HEK293 (cell line): Measurements from ENCODE around the gene TTC12.
"Not testable (repeated sequence)": the region's sequence is repeated elsewhere in the genome, so short reads cannot be mapped to it uniquely, and the experiment has no call there.

ENCODE experiments used
- CTCF ChIA-PET: fragments of 350-600 bp; formaldehyde crosslinking; extraction: SDS; loops from one replicate; lab custom pipeline; 2021; ENCODE audit warnings: antibody characterized with exemption; lab: Yijun Ruan, JAX
- POLR2A ChIA-PET: fragments of 300-600 bp; formaldehyde crosslinking; extraction: SDS; loops from one replicate; lab custom pipeline; 2020; ENCODE audit warnings: antibody characterized with exemption, inconsistent platforms; lab: Yijun Ruan, JAX
- H3K27ac ChIP-seq: fragments of 200-500 bp; sonication (Bioruptor generic); 2 replicates; pipeline ENCODE4 v1.5.1; 2014; ENCODE audit warnings: low read depth, low read length, control low read depth, inconsistent platforms; ENCODE audit errors: extremely low read depth
- H3K36me3 ChIP-seq, 2 experiments: fragments of 200-500 bp in 1 of 2; sonication (Bioruptor generic) in 1 of 2; 1 replicate in 1 of 2; 2 replicates in 1 of 2; pipeline ENCODE4 v1.5.1; 2014 to 2017; ENCODE audit warnings: inconsistent platforms in 2 of 2, low read length in 2 of 2; ENCODE audit not compliant: control insufficient read depth in 2 of 2, insufficient read depth in 1 of 2
- H3K4me1 ChIP-seq: fragments of 200-500 bp; sonication (Bioruptor generic); 2 replicates; pipeline ENCODE4 v1.5.1; 2014; ENCODE audit warnings: mild to moderate bottlenecking, low read length, inconsistent platforms; ENCODE audit not compliant: control insufficient read depth, insufficient read depth
- H3K4me3 ChIP-seq: 2 replicates; pipeline ENCODE4 v1.5.1; 2011; ENCODE audit warnings: low read depth, mild to moderate bottlenecking, control low read depth, low read length, moderate library complexity
- H3K9me3 ChIP-seq: fragments of 200-500 bp; sonication (Bioruptor generic); 2 replicates; pipeline ENCODE4 v1.5.1; 2014; ENCODE audit warnings: low read depth, low read length, inconsistent platforms; ENCODE audit not compliant: control insufficient read depth, insufficient read depth
- FEZF1 ChIP-seq: fragments of 450-650 bp; formaldehyde crosslinking; IDR thresholded peaks from 2 replicates; pipeline ENCODE4 v1.5.1; 2016; ENCODE audit warnings: missing biosample characterization, missing genetic modification characterization
- MYNN ChIP-seq: fragments of 450-650 bp; formaldehyde crosslinking; IDR thresholded peaks from 2 replicates; pipeline ENCODE4 v1.5.1; 2016; ENCODE audit warnings: missing biosample characterization, missing genetic modification characterization, borderline replicate concordance
- MZF1 ChIP-seq: fragments of 450-650 bp; formaldehyde crosslinking; IDR thresholded peaks from 2 replicates; pipeline ENCODE4 v1.5.1; 2017; ENCODE audit warnings: missing biosample characterization, missing genetic modification characterization, borderline replicate concordance
- SCRT2 ChIP-seq: fragments of 450-650 bp; formaldehyde crosslinking; IDR thresholded peaks from 2 replicates; pipeline ENCODE4 v1.5.1; 2016; ENCODE audit warnings: missing biosample characterization, missing genetic modification characterization
- ZBTB7A ChIP-seq: fragments of 450-650 bp; formaldehyde crosslinking; IDR thresholded peaks from 2 replicates; pipeline ENCODE4 v1.5.1; 2016; ENCODE audit warnings: low read depth, missing biosample characterization, missing genetic modification characterization
- ZIC2 ChIP-seq: fragments of 450-650 bp; formaldehyde crosslinking; IDR thresholded peaks from 2 replicates; pipeline ENCODE4 v1.5.1; 2016; ENCODE audit warnings: missing biosample characterization, missing genetic modification characterization
- ZNF138 ChIP-seq: fragments of 450-650 bp; formaldehyde crosslinking; IDR thresholded peaks from 2 replicates; pipeline ENCODE4 v1.5.1; 2016; ENCODE audit warnings: missing biosample characterization, missing genetic modification characterization, borderline replicate concordance
- ZNF148 ChIP-seq: fragments of 450-650 bp; formaldehyde crosslinking; IDR thresholded peaks from 2 replicates; pipeline ENCODE4 v1.5.0; 2017; ENCODE audit warnings: missing biosample characterization, missing genetic modification characterization, borderline replicate concordance
- ZNF184 ChIP-seq: fragments of 450-650 bp; IDR thresholded peaks from 2 replicates; pipeline ENCODE4 v1.5.1; 2018; ENCODE audit warnings: missing biosample characterization, mild to moderate bottlenecking, missing genetic modification characterization
- ZNF211 ChIP-seq: fragments of 450-650 bp; formaldehyde crosslinking; IDR thresholded peaks from 2 replicates; pipeline ENCODE4 v1.5.1; 2016; ENCODE audit warnings: low read depth, missing biosample characterization, missing genetic modification characterization
- ZNF274 ChIP-seq, 2 experiments: fragments of 200-500 bp in 1 of 2; fragments of 450-650 bp in 1 of 2; sonication (Bioruptor generic) in 1 of 2; formaldehyde crosslinking in 1 of 2; IDR thresholded peaks; 2 replicates each; pipeline versions ENCODE4 v1.5.1 to v1.6.1; 2014 to 2016; ENCODE audit warnings: borderline replicate concordance in 1 of 2, inconsistent platforms in 1 of 2, low read length in 1 of 2, missing biosample characterization in 1 of 2, missing genetic modification characterization in 1 of 2
- ZNF416 ChIP-seq: fragments of 450-650 bp; formaldehyde crosslinking; IDR thresholded peaks from 2 replicates; pipeline ENCODE4 v1.5.1; 2016; ENCODE audit warnings: missing biosample characterization, missing genetic modification characterization
- ZNF48 ChIP-seq: fragments of 450-650 bp; formaldehyde crosslinking; IDR thresholded peaks from 2 replicates; pipeline ENCODE4 v1.5.1; 2016; ENCODE audit warnings: missing biosample characterization, missing genetic modification characterization
- ZNF544 ChIP-seq: fragments of 450-650 bp; formaldehyde crosslinking; IDR thresholded peaks from 2 replicates; pipeline ENCODE4 v1.5.0; 2017; ENCODE audit warnings: missing biosample characterization, missing genetic modification characterization
- ZNF624 ChIP-seq: fragments of 450-650 bp; formaldehyde crosslinking; IDR thresholded peaks from 2 replicates; pipeline ENCODE4 v1.5.1; 2017; ENCODE audit warnings: missing biosample characterization, missing genetic modification characterization
- ZSCAN18 ChIP-seq: fragments of 450-650 bp; formaldehyde crosslinking; IDR thresholded peaks from 2 replicates; pipeline ENCODE4 v1.5.1; 2016; ENCODE audit warnings: missing biosample characterization, missing genetic modification characterization

The TTC12 gene

GRCh38 chr11:113293936-113294335 lies 20.4 kb upstream of the TTC12 start:
- TF ChIP-seq ZBTB7A (tag by site-specific recombination) (no peak), MZF1 (no peak), ZNF274 (IDR thresholded peaks at IDR 0.05; ENCODE audit: low read length) (no peak), ZNF274 (tag by site-specific recombination; IDR thresholded peaks at IDR 0.05; ENCODE audit: borderline replicate concordance) (no peak), ZNF48 (no peak), ZNF624 (no peak)
- TF ChIP-seq, all 188 proteins: peak for 0
- Histone ChIP-seq H3K27ac (no peak overlapping the region), H3K4me1 (no peaks in the 10 kb centered on the region), H3K36me3 (no peaks in the 10 kb centered on the region), H3K9me3 (no peaks in the 10 kb centered on the region), H3K4me3 (no peak overlapping the region)
- ChIA-PET POLR2A (no interaction called here), CTCF (interaction anchor here (0.6 to 1.1 kb wide), 3 partner anchors 10 to 1233 kb away, joined by 3 to 5 read pairs (median 4); no protein-coding TSS in a partner anchor)

- TF ChIP-seq ZIC2 (no peak), FEZF1 (tag by site-specific recombination) (no peak), ZNF138 (no peak), ZNF416 (tag by site-specific recombination) (no peak), ZSCAN18 (tag by site-specific recombination) (no peak), ZNF544 (tag by site-specific recombination) (no peak), ZNF211 (tag by site-specific recombination) (no peak), ZNF184 (no peak), MYNN (tag by site-specific recombination) (no peak)
- H3K4me3 ChIP-seq, result no peak overlapping the region
- CTCF ChIA-PET, result interaction anchor here (0.5 to 1.8 kb wide), 3 partner anchors 8 to 708 kb away, joined by 3 to 4 read pairs (median 3); no protein-coding TSS in a partner anchor
- H3K36me3 ChIP-seq, result no peaks in the 10 kb centered on the region
- no peak overlapping the region for H3K27ac ChIP-seq
- POLR2A ChIA-PET, result no interaction called here
- no peaks in the 10 kb centered on the region for H3K9me3 ChIP-seq
- no peaks in the 10 kb centered on the region for H3K4me1 ChIP-seq
These were observed 18.4 kb upstream of the TTC12 start for GRCh38 chr11:113295993-113296392.

- H3K4me3 ChIP-seq, result no peak overlapping the region
- ChIA-PET POLR2A (no interaction called here), CTCF (interaction anchor here (0.7 to 1.8 kb wide), 2 partner anchors 8 to 856 kb away, joined by 3 read pairs; no protein-coding TSS in a partner anchor)
- H3K9me3 ChIP-seq, result no peaks in the 10 kb centered on the region
- TF ChIP-seq ZNF148 (tag by site-specific recombination), result no peak
- peak; percentile 38; the same call in 1 of the 2 replicates for TF ChIP-seq SCRT2 (tag by site-specific recombination)
- TF ChIP-seq ZIC2, result peak; percentile 81
- H3K4me1 ChIP-seq, result no peaks in the 10 kb centered on the region
- H3K36me3 ChIP-seq, result no peaks in the 10 kb centered on the region
- H3K27ac ChIP-seq, result no peak overlapping the region
These were observed 17.8 kb upstream of the TTC12 start for GRCh38 chr11:113296447-113297205.

- CTCF ChIA-PET, result interaction anchor here (0.6 to 1.8 kb wide), 6 partner anchors 8 to 743 kb away, joined by 3 to 5 read pairs (median 3); no protein-coding TSS in a partner anchor
- POLR2A ChIA-PET, H3K27ac ChIP-seq: not testable (repeated sequence)
These were observed 15.9 kb upstream of the TTC12 start for GRCh38 chr11:113298496-113298895.

More at GRCh38 chr11:113298496-113298895, 15.9 kb upstream of the TTC12 start:
- H3K4me3 ChIP-seq, H3K9me3 ChIP-seq, H3K4me1 ChIP-seq, H3K36me3 ChIP-seq: not testable (repeated sequence)
